Right lobe of liver (tissue), 4 donors: ENCODE data around the gene LMAN2L.

Experiments
- POLR2A ChIP-seq: fragments of 450-650 bp; IDR thresholded peaks from one replicate; pipeline ENCODE4 v1.6.1; 2017; ENCODE audit warnings: antibody characterized with exemption, mild to moderate bottlenecking
- TF ChIP-seq, protein P1 (sequence below), 4 donors: fragments of 200-600 bp in 3 of 4; fragments of 450-650 bp in 1 of 4; IDR thresholded peaks; one replicate each; pipeline versions ENCODE4 v1.5.1 to v1.8.0; 2016 to 2022; ENCODE audit warnings: antibody characterized with exemption in 4 of 4, mild to moderate bottlenecking in 2 of 4
- donor health status: DM: no; HTN: no; CAD: no.
- donor health status: DM: no; HTN: no; CAD: no.
- donor health status: DM: no; HTN: yes; CAD: no.

DNA sequence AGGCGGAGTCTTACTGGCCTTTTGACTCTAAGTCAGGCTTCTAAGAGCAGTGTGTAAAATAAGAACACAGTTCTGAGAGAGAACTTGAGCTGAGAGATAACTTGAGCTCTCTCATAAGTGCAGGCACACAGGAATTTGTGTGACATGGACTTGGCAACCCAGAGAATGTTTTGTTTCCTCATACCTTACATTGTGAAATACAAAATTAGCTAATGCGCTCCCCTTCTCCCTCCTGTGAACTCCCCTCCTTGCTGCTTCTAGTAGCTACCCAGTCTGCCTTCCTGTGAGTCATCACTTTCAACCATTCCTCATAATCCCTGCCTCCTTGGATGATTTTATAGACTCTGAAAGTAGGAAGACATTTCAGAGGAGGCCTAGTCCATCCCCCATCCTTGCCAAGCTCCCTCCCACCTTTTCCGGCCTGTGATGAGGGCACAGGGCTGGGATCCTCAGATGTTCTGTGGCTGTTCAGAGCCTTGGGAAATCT lies 74.7 kb downstream of the LMAN2L start:
- TF ChIP-seq, protein P1, sequence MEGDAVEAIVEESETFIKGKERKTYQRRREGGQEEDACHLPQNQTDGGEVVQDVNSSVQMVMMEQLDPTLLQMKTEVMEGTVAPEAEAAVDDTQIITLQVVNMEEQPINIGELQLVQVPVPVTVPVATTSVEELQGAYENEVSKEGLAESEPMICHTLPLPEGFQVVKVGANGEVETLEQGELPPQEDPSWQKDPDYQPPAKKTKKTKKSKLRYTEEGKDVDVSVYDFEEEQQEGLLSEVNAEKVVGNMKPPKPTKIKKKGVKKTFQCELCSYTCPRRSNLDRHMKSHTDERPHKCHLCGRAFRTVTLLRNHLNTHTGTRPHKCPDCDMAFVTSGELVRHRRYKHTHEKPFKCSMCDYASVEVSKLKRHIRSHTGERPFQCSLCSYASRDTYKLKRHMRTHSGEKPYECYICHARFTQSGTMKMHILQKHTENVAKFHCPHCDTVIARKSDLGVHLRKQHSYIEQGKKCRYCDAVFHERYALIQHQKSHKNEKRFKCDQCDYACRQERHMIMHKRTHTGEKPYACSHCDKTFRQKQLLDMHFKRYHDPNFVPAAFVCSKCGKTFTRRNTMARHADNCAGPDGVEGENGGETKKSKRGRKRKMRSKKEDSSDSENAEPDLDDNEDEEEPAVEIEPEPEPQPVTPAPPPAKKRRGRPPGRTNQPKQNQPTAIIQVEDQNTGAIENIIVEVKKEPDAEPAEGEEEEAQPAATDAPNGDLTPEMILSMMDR (IDR thresholded peaks at IDR 0.05) = no peak
- no peak for TF ChIP-seq POLR2A
